Raji (cell line): ENCODE measurements around the gene RPS14.

Experiments
- POLR2A ChIP-seq: IDR thresholded peaks from 2 replicates; pipeline ENCODE4 v1.6.1; 2011; ENCODE audit warnings: low read depth, low read length, control low read depth; ENCODE audit not compliant: insufficient read depth

RPS14 gene

GRCh38 chr5:150411245-150411979 lies 38.1 kb downstream of the RPS14 start:
- peak; percentile 43 for TF ChIP-seq POLR2A

GRCh38 chr5:150410524-150411244 lies 38.9 kb downstream of the RPS14 start:
- peak; percentile 45; the same call in 1 of the 2 replicates for TF ChIP-seq POLR2A

- TF ChIP-seq POLR2A: no peak; the same call in none of the 2 replicates
Measured at GRCh38 chr5:150409638-150410523, 39.7 kb downstream of the RPS14 start.

GRCh38 chr5:150408231-150408943 lies 41.2 kb downstream of the RPS14 start:
- TF ChIP-seq POLR2A: no peak

- TF ChIP-seq POLR2A: no peak
Measured at GRCh38 chr5:150407096-150407720, 42.3 kb downstream of the RPS14 start.

GRCh38 chr5:150406723-150407095 lies 42.8 kb downstream of the RPS14 start:
- no peak for TF ChIP-seq POLR2A

- no peak for TF ChIP-seq POLR2A
Measured at GRCh38 chr5:150406103-150406722, 43.3 kb downstream of the RPS14 start.

GRCh38 chr5:150404941-150405816 lies 44.4 kb downstream of the RPS14 start:
- no peak for TF ChIP-seq POLR2A

GRCh38 chr5:150404535-150404934 lies 45.0 kb downstream of the RPS14 start:
- no peak for TF ChIP-seq POLR2A

GRCh38 chr5:150404121-150404520 lies 45.4 kb downstream of the RPS14 start:
- TF ChIP-seq POLR2A: no peak

- TF ChIP-seq POLR2A: no peak
Measured at GRCh38 chr5:150402901-150403342, 46.6 kb downstream of the RPS14 start.

- no peak for TF ChIP-seq POLR2A
Measured at GRCh38 chr5:150402229-150402773, 47.2 kb downstream of the RPS14 start.
